ENCODE measurements around the gene BCL2. TPM values are rescaled to one million over a fixed set of nuclear protein-coding genes. Genes with fewer than 3 reads are reported as not detected.

The BCL2 gene
- total and polyA plus RNA-seq, 9 of the 15 experiments (the other 6 are each of a cell fraction or from before 2014, with no cell fraction given) = 0.10 to 1.1 (median 0.65) TPM

- POLR2A ChIA-PET = interaction anchor here (1.4 kb wide), 1 partner anchor 9 kb away, joined by 4 read pairs; no protein-coding TSS in a partner anchor
- intact Hi-C loops (cut with micrococcal nuclease) = no loop called here
- 2% methylated on average over 5 of the region's 5 CpGs for WGBS (ENCODE audit: insufficient coverage, low coverage, missing lambda C conversion rate)
- in situ Hi-C loops (cut with MboI) = no loop called here
- TF ChIP-seq RNF219 (CRISPR knock-in tag; IDR thresholded peaks at IDR 0.05) (no peak), TBP (optimal IDR thresholded peaks at IDR 0.05; ENCODE audit: low read depth, low read length) (no peak), ZNF395 (CRISPR knock-in tag; IDR thresholded peaks at IDR 0.05) (no peak), POLR2B (IDR thresholded peaks at IDR 0.05; ENCODE audit: low read depth, partially characterized antibody) (no peak), GATA2 (CRISPR knock-in tag; IDR thresholded peaks at IDR 0.05) (no peak), E2F3 (CRISPR knock-in tag; IDR thresholded peaks at IDR 0.05) (no peak), ZSCAN29 (IDR thresholded peaks at IDR 0.05) (no peak), ZBTB43 (CRISPR knock-in tag; IDR thresholded peaks at IDR 0.05) (no peak), ZC3H8 (IDR thresholded peaks at IDR 0.05) (no peak), NFRKB (IDR thresholded peaks at IDR 0.05; ENCODE audit: low read depth) (no peak), ZNF57 (CRISPR knock-in tag; IDR thresholded peaks at IDR 0.05) (no peak), RHOXF2B (CRISPR knock-in tag; conservative IDR thresholded peaks at IDR 0.05) (no peak), TAF9B (IDR thresholded peaks at IDR 0.05; ENCODE audit: partially characterized antibody) (no peak), NR2C2 (CRISPR knock-in tag; IDR thresholded peaks at IDR 0.05) (no peak), NR2C2 (tag; IDR thresholded peaks at IDR 0.05) (no peak)
- H3K4me2 ChIP-seq (ENCODE audit: insufficient read depth, low read length) = no peak overlapping the region
- H3K27ac ChIP-seq (ENCODE audit: extremely low read depth, low read depth, low read length) = no peak overlapping the region
- DNase-seq (ENCODE audit: extremely low read depth in 1 of 4, low spot score in 3 of 4) = no peak
- ATAC-seq = no peak
- H3K36me3 ChIP-seq (ENCODE audit: control insufficient read depth, insufficient read depth, low read length) = no peaks in the 10 kb centered on the region
- H3K4me3 ChIP-seq = no peak overlapping the region
- H3K4me1 ChIP-seq (replicated peaks in 1 of 2; ENCODE audit: control insufficient read depth in 2 of 2, insufficient read depth in 2 of 2, low read length in 2 of 2) = no peaks in the 10 kb centered on the region
- no peak for FAIRE-seq
- H3K27me3 ChIP-seq (ENCODE audit: control insufficient read depth in 2 of 2, insufficient read depth in 2 of 2, low read length in 2 of 2) = peaks cover 0 to 15% of the 10 kb centered on the region in 2 experiments; a peak in 3 of 5 replicates
- H3K9me1 ChIP-seq (ENCODE audit: control insufficient read depth, insufficient read depth, low read length) = no peaks in the 10 kb centered on the region
- CTCF ChIA-PET (ENCODE audit: low intra/inter-chr PET ratio) = no interaction called here
- H2AFZ ChIP-seq (ENCODE audit: low read depth, low read length) = no peak overlapping the region
- H3K79me2 ChIP-seq (ENCODE audit: control insufficient read depth, insufficient read depth, low read length) = no peaks in the 10 kb centered on the region
- H3K9ac ChIP-seq (ENCODE audit: insufficient read depth in 1 of 2, low read depth in 2 of 2, low read length in 2 of 2) = no peak overlapping the region
- H3K9me3 ChIP-seq (replicated peaks; ENCODE audit: control insufficient read depth, insufficient read depth, low read depth, low read length) = no peaks in the 10 kb centered on the region
- BruUV-seq (replicated peaks) = no TSS peak
- no peaks in the 10 kb centered on the region for H4K20me1 ChIP-seq (replicated peaks; ENCODE audit: control insufficient read depth, insufficient read depth, low read length)
Measured at GRCh38 chr18:63257453-63257852, 62.1 kb downstream of the BCL2 start.

Measured in K562 (cell line).